H54 (cell line): ENCODE results near the gene NPY5R.

Source experiments
- DNase-seq: peaks from one replicate; pipeline ENCODE4 v3.0.0; 2011; ENCODE audit warnings: low spot score, mixed read lengths; ENCODE audit not compliant: insufficient read length
- FAIRE-seq: peaks from 3 replicates; lab custom pipeline; 2011; peaks lifted over from hg19 to GRCh38; lab: Jason Lieb, UNC
- POLR2A ChIP-seq: IDR thresholded peaks from 2 replicates; pipeline ENCODE4 v1.6.1; 2011; ENCODE audit warnings: low read depth, mild to moderate bottlenecking, low read length

NPY5R gene

GRCh38 chr4:163343604-163344146 lies at the start of gene NPY5R:
Gene NPY5R, plus strand, starts transcription at chr4:163343892. Its CDS starts 6,382 bp downstream, at chr4:163350274.
- FAIRE-seq (no peak), DNase-seq (no peak)
- no peak for TF ChIP-seq POLR2A

DNA sequence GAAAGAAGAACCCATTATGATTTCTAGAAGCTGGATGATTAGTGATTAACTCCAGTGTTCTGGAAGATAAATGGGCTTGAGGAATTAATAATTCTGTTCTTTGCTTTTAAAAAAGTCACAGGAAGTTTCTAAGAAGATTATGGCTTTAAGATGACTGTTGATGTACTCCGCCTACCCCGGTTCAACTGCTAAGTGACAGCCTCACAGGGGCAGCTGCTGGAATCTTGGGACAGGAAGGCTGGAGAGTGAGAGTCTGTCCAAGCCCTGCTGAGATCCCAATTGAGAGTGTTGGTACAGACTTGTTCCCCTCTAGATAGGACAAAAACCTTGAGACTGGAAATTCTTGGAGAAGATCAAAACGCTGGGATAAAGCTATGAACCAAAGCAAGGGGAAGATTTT lies 48.6 kb upstream of the NPY5R start:
- DNase-seq (no peak), FAIRE-seq (no peak)
- TF ChIP-seq POLR2A, result no peak

- DNase-seq, result no peak
- no peak for FAIRE-seq
- no peak for TF ChIP-seq POLR2A
These were observed 43.2 kb upstream of the NPY5R start for GRCh38 chr4:163300445-163300844.

DNA sequence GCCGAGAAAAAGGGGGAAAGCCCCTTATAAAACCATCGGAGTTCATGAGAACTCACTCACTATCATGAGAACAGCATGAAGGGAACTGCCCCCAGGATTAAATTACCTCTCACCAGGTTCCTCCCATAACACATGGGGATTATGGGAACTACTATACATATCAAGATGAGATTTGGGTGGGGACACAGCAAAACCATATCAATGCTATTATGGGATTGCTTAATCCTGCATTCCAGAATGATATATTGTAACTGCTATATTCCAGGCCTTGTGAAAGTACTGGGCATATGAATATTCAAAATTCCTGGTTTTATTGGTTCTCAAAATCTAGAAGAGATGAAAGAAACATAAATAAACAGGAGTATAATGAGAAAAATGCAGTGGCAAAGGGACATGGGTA lies 40.6 kb upstream of the NPY5R start:
- no peak for FAIRE-seq
- TF ChIP-seq POLR2A, result no peak
- no peak for DNase-seq

DNA sequence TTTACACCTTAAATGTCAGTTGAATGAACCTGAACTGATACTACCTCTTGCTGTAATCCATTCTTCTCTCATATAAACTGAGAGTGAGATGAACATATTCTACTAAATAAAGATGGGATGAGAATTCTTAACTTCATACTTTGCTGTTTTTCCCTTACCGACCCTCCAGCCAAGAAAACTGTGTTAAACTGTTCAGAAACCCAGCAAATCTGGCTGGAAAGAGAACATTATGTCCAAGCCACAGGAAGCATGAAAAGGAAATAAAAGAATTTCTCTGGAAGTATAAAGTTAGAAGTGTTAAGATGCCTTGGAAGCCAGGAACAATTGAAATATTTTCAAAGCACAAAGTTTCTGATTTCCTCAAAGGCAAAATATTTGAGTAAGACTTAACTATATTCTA lies 34.2 kb upstream of the NPY5R start:
- TF ChIP-seq POLR2A, result no peak
- DNase-seq, result no peak
- no peak for FAIRE-seq

GRCh38 chr4:163317110-163317509 lies 26.6 kb upstream of the NPY5R start:
- no peak for TF ChIP-seq POLR2A
- FAIRE-seq (no peak), DNase-seq (no peak)

- DNase-seq (no peak), FAIRE-seq (no peak)
- no peak for TF ChIP-seq POLR2A
These were observed 12.6 kb upstream of the NPY5R start for GRCh38 chr4:163330916-163331628.

- FAIRE-seq, result no peak
- no peak for DNase-seq
- no peak for TF ChIP-seq POLR2A
These were observed 11.9 kb upstream of the NPY5R start for GRCh38 chr4:163331629-163332376.

- TF ChIP-seq POLR2A, result no peak; the same call in 1 of the 2 replicates
- FAIRE-seq (peak; percentile 27), DNase-seq (peak; percentile 59)
These were observed 10.9 kb upstream of the NPY5R start, which contains the start of gene NPY1R for GRCh38 chr4:163332526-163333406. Gene NPY1R, minus strand, starts transcription at chr4:163332596. Its CDS starts 6,042 bp downstream, at chr4:163326554.

DNA sequence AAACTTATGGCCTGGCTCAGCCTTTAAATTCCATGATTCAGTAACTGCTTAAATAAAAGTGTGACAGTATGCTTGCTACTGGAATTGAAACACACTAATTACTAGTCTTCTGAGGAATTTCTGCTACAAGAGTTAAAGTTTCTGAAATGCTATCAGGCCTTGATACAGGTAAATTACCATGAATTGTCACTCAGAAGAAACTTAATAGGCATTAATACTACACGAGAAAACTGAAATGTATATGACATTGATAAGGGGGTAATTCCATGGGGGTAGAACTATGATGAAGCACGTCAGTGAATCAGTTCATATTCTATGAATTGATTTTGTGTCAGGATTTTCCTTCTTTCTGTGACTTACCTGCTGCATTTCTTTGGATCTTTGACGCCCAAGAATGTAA lies 8.3 kb upstream of the NPY5R start:
- FAIRE-seq (no peak), DNase-seq (no peak)
- TF ChIP-seq POLR2A, result no peak

GRCh38 chr4:163344147-163345125 lies 744 bp downstream of the NPY5R start:
- no peak for TF ChIP-seq POLR2A
- no peak for DNase-seq
- no peak for FAIRE-seq

DNA sequence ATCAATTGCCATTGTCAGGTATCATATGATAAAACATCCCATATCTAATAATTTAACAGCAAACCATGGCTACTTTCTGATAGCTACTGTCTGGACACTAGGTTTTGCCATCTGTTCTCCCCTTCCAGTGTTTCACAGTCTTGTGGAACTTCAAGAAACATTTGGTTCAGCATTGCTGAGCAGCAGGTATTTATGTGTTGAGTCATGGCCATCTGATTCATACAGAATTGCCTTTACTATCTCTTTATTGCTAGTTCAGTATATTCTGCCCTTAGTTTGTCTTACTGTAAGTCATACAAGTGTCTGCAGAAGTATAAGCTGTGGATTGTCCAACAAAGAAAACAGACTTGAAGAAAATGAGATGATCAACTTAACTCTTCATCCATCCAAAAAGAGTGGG lies 7.0 kb downstream of the NPY5R start:
- FAIRE-seq, result no peak
- TF ChIP-seq POLR2A, result no peak
- no peak for DNase-seq

DNA sequence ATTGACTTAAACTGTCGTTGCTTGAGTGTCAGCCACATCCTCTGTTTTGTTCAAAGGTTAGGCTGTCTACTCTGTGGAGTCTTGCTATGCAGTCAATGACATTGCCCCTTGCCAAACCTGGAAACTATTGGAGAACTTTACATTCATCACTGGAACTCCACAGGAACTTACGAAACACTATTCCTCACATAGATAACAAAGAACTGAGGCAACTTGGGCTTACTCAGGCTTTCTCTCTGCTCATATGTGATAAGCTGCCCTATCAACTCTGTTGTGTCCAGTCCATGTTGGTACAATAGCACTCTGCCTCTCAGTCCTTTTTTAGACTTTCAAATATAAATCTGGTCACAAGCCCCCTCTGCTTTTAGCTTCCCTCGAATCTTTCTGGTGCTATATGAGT lies 9.4 kb downstream of the NPY5R start:
- FAIRE-seq (no peak), DNase-seq (no peak)
- no peak for TF ChIP-seq POLR2A
